GM18858 (cell line): ENCODE measurements around the gene SOHLH1.

ENCODE experiments used
- ATAC-seq: cut with Tn5 transposase; IDR thresholded peaks from one replicate; pipeline ENCODE4 v1.9.1; 2021; ENCODE audit not compliant: unreplicated experiment

The SOHLH1 gene, protein sequence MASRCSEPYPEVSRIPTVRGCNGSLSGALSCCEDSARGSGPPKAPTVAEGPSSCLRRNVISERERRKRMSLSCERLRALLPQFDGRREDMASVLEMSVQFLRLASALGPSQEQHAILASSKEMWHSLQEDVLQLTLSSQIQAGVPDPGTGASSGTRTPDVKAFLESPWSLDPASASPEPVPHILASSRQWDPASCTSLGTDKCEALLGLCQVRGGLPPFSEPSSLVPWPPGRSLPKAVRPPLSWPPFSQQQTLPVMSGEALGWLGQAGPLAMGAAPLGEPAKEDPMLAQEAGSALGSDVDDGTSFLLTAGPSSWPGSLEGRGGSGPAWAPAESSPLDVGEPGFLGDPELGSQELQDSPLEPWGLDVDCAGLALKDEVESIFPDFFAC

DNA sequence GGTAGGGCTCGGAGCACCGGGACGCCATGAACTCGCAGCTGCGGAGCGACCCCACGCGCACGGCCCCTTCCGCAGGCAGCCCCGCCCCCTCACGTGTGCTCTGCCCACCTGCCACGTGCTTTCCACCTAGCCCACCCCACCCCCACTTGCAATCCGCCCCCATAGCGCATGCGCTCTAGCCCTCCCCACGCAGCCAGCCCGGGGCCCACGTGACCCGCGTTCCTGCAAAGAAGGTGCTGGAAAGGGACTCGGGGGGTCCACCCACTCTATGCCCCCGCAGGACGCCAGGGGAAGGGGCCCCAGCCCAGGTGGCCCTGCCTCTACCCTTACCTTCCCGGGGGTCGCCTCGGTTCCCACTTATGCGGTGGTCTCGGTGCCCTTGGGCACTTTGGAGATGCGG, at the start of gene SOHLH1:
Gene SOHLH1 (minus strand): TSS at position 42 of the 400 bp plus-strand sequence. CDS start 14 bp downstream, at position 28.
- ATAC-seq = no peak

DNA sequence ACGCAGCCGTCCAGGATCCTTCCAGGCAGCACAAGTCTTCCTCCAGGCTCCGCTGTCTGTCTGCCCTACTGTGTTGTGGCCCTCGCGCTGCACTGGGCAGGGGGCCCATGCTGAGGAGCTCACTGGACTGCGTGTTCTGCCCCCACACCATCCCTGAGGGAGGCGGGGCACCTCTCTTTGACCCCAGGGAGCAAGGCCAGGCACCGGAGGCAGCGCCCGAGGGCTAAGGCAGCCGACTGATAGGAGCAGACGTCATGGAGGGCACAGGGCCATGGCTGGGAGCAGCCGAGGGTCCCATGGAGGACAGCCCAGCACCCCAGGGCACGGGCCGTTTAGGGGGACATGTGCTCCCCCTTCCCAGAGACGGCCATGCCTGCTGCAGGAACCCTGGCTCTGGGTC, 49.4 kb upstream of the SOHLH1 start:
- no peak for ATAC-seq

DNA sequence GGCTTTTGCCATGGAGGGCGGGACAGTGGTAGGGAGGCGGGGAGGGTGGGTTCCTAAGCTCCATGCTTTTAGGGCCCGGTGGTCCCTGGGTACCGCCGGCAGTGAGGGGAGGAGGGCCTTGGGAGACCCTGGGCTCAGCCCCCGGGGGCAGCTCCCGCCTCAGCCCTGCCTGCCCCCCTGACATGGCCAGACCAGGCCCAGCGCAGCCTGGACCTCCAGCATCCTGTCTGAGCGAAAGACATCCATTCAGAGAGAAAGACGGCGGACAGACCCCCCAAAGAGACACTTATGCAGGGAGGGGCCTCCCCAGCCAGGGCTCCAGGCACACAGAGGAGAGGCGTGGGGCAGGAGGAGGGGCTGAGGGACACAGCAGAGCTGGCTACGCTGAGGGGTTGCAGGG, 48.0 kb upstream of the SOHLH1 start:
- ATAC-seq = no peak

DNA sequence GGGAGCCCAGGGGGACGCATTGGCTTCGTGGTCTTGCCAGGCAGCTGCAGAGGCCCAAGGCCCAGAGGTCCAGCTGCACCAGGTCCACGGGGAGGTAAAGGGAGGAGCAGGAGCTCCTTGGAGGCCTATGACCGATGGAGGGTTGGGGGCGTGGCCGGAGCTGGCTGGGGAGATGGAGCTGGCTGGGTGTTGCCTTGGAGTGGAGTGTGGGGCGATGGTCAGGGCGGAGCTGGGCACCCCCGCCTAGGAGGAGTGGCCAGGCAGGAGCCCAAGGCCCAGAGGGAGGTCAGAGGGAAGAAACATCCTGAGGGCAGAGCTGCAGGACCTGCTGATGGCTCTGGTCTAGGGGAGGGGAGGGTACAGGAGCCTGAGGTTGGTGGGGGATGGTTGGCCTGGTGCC, 47.3 kb upstream of the SOHLH1 start:
- no peak for ATAC-seq

DNA sequence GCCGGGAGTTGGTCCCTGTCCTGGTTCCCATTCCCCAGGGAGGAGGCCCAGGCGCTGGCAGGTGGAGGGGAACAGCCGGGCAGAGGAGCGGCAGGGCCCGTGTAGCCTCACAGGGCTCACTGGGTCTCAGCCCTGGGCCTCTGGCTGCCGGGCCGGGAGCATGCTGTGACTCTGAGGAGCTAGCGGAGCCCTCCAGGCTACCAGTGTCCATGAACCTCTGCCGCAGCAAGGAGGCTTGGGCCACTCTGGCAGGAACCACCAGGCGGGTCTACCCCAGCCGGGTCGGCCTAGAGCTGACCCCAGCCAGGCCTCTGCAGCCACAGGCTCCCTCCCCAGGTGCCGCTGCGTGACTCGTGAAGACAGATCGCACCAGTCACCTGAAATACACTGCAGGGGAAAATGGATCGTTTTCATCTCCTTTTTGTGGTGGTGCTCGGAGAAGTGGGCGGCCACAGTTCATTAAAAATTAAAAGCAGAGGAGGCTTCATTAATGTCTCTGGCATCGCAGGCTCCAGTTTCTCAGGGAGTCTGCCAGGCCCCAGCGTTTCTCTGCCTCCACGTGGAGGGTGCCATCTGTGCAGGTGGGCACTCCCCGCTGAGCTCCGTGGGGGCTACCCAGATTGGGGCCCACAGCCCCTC, 46.5 kb upstream of the SOHLH1 start:
- no peak for ATAC-seq

DNA sequence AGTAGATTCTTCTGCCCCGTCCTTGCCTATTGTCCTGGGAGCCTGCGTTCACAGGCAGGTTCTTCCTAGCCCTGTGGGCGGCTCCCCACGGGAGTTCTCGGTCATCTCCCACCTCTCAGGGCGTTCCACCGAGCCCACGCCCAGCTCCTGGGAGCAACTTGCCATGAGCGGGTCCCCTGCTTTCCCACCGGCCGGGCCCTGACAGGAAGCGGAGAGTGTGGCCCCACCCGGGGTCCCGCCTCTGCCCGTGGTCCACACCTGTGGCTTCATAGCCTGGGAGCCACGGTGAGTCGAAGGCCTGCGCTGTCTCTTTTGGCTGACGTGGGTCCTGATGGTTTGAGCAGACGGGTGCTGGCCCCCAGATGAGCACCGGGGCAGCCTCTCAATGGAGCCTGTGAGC, 45.9 kb upstream of the SOHLH1 start:
- ATAC-seq = no peak

DNA sequence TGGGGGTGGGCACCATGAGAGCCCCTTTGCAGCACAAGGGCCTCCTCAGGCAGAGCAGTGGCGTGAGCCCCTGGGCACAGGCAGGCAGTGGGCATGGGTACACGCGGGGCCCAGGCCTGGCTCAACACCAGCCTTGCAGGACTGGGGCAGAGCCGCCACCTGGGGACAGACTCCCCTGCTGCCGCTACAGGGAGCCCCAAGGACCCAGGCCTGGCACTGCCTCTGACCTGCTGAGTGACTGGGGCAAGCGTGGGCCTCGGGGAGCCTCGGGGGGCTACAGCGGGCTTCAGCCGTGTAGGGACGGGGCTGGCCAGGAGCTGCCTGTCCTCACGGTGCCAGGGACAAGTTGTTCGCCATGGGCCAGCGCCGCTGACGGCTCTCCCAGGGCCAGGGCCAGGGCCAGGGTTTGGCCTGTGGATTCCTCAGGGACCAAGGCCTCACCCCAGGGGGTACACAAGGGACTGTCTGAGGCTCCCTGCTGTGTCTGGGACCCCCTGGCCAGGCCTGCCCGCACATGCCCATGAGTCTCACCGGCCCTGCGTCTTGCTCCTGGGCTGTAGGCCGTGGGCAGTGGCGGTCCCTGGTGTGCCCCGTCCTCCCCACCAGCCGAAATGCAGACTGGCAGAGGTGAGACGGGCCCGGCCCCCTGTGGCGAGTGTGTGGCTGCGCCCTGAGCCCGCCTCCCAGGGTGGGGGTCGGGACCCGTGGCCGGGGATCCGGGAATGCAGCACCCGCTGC, 45.2 kb upstream of the SOHLH1 start:
- ATAC-seq = no peak

DNA sequence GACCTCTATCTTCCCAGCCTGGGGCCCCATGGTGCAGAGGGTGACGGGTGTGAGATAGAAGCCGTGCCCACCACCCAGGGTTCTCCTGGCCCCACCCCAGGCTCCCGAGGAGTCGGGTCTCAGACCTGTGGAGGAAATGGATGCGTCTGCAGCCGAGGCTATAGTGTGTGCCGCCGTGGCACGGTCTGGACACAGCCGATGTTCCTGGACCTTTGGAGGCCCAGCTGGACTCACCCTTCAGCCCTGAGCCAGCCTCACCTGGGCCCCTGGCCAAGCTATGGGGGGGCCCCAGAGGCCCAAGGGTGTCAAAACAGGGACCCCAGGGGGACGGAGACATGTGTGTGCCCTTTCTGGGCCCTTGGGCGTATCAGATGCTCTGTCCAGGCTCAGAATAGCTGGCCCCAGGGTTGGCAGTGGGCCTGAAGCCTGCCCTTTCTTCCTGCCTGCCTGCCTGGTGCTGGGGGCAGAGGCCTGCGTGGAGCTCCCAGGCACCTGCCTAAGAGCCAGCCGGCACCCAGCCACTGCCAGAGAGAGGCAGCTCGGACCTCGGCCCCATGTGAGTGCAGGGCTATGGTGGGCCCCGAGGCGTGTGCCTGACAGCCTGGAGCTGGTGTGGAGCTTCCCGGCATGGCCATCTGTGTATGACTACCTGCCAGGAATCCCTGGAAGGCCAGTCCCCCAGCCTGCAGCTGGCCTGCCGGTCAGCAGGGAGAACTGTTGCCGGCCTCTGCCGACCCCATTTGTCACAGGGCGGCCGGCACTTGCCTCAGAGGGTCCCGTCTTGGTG, 44.5 kb upstream of the SOHLH1 start:
- no peak for ATAC-seq

DNA sequence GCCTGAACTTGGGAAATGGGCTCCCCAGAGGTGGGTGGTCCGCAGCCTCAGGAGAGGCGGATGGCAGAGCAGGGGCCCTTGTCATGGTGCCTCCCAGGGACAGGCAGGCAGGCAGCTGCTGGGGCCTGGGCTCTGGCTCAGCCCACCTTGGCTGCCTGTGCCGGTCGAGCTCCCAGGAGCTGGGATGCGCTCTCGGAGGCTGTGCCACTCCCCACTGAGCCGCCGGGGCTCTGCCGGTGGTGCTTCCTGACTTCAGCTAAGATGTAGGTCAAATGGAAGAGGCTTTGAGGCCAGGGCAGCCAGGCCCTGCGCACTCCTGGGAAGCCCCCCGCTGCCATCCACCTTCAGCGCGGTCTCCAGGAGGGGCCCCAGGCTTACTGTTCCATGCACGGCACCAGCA, 43.7 kb upstream of the SOHLH1 start:
- ATAC-seq = no peak

DNA sequence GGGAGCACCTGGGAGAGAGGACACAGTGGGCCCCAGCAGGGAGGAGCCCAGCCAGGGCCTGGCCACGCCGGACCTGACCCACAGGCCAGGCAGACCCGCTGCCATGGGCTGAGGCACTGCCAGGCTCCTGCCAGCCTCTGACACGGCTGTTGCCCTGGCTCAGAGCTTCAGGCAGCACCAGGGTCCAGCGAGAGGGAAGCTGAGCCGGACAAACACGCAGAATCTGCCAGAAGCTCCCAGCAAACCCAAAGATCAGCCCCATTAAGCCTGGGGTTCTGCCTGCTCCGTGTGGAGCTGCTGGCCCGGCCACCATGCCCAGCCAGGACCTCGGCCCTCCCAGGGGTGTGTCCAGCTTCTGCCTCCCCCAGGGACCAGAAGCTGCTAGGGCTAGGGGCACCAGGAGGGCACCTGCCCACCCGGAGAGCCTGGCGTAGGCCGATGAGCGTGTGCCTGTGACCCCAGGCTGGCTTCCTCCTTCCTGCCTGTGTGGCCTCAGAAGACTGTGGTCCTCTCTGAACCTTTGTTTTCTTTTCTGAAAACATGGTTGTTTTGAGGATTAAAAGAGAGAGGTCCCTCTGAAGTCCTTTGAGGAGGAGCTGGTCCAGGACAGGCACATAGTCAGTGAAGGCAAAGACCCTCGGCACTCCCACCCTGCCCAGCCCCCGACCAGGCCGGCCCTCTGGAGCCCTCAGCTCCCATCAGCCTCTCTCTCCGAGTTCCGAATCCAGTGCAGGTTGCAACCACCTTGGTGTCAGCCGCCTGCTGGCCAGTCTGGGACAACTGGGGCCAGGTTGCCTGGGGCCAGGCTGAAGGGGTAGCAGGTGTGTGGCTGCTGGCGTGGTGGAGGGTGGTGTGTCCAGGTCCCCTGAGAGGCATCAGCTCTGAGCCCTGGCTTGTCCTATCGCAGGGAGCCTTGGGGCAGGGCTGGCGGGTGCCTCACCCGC, 42.3 kb upstream of the SOHLH1 start:
- ATAC-seq = no peak

DNA sequence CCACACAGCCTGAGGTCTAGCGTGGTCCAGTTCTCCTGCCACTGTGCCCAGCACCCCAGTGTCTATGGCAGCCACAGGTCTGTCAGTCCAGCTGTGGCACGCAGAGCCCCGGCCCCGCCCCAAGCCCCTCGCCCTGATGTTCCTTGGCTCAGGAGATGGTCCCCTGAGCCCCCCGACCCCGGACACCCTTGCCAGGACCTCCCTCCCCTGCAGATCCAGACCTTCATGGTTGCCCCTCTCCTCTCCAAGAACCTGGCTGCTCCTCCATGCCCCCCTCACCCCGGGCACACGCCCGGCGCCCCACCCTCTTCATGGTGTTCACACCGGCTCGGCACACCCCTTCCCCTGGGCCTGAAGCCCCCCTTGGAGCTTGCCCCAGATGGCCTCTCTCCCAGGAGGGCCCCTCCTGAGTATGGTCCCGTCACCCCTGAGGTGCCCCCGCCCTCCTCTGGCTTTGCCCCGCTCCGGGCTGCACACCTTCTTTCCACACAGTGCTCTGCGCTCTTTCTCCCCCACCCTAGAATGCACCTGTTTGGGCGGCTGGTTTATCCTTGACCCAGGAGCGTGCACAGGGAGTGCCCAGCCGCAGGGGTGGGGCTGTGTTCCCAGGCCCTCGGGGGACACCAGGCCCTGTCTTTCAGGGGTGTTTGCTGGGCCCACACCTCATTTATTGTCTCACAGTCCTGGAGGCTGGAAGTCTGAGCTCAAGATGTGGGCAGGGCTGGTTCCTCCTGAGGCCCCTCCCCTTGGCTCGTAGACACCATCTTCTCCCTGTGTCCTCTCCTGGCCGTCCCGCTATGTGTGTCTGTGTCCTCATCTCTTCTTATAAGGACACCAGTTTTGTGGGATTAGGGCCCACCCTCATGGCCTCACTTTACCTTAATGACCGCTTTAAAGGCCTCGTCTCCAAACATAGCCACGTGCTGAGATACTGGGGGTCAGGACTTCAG, 40.3 kb upstream of the SOHLH1 start:
- ATAC-seq = no peak

DNA sequence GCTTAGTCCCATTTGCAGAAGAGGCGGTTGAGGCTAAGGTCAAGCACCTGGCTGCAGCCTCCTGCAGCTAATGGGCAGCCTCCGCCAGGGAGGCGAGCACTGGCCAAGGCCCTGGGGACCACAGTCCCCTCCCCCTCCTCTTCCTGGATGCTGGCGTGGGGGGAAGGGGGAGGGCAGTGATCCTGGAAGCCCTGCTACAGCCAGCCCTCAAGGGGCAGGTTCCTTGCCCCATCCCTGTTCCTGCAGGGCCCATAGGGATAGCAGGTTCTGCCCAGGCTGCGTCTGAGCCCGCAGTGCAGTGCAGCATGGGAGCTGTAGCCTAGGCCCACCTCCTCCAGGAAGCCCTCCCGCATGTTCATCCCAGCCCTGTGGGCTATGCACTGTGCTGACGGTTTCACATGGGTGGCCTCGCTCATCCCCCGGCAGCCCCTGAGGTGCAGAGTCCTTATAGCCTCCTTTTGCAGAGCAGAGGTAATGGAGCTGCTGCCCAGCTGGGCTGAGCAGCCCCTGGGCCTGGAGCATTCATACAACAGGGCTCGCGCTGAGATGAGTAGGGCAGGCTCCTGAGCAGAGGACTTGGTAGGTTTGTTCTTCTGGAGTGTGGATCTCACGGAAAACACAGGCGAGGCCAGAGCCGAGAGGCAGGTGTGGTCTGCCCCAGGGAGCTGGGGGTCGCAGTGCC, 38.7 kb upstream of the SOHLH1 start:
- no peak for ATAC-seq

DNA sequence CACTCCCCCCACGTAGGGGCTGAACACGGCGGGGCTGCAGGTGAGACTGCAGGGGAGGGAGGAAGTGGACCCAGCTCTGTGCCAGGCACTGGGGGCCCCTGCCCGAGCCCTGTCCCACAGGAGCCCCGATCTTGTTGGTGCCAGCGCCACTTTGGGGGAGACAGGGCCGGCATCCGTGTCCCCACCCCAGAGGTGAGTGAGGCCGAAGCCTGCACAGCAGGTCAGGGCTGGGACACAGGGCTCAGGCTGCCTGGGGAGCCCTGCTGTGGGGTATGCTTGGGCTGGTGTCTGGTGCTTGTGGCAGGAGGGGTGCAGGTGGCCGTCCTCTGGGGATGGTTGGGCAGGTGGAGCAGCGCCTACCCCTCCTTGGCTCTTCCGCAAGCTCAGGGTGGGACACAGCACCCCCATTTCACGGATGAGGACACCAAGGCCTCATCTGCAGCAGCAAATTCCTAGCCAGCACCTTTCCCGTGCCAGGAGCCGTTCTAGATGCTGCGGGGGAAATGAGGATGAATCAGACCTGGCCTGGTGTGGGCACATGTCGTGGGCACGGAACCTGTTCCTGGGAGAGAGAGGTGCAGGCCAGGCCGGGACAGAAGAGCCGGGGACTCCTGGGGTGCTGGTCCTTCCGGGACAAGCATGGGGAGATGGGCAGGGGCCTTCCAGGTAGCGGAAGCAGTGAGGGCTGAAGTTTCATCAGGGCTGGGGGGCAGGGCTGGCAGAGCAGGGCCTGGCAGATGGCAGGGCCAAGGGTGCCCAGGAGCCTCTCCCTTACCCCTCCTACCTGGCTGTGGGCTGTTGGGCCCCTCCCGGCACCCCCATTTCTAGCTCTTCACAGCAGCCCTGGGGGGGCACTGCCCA, 37.9 kb upstream of the SOHLH1 start:
- no peak for ATAC-seq

DNA sequence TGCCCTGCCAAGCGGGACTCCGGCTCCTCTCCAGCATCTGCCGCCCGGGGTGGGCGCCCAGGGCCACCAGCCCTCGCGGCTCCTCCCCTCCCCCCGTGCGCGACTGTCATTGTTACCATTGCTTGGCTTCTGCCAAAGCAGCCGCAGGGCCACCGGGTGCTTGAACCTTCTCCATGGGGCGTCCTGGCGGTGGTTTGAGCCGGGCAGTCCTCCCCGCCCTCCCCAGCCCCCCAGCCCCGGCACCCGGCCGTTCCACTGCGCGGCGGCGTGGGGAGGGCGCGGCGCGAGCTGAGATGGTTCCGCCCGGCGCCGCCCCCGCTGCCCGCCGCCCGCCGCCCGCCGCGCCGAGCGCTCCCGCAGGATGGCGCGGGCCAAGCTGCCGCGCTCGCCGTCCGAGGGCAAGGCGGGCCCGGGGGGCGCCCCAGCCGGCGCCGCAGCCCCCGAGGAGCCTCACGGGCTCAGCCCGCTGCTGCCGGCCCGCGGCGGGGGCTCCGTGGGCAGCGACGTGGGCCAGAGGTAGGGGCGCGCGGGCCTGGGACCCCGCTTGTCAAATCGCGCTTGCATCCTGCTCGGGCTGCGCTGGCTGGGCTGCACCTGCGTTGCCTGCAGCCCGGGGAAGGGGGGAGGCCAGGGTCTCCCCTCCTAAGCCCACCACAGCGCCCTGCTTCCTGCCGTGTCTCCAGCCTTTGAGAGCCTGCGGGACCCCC, 37.1 kb upstream of the SOHLH1 start:
- no peak for ATAC-seq

DNA sequence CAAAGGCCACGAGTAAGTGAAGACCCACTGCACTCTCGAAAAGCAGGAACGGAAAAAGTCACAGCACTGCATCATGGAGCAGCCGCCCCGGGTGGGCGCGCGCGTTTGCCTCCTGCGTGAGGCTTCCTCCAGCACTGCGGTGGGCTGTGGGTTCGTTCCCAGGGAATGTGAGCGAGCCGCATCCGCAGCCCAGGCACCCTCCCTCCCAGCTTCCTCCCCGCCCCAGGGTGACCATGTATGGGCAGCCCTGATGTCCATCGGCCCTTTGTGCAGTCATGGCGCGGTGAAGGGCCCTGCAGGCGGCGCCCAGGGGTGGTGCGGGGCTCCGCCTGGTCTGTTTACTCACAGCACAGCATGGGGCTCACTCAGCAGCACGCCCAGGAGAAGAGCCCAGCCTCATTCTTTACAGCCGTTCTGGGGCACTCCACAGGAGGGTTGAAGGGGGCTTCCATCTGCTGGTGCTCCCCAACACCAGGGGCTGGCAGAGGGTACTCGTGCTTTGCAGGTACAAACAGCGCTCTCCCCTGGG, 35.4 kb upstream of the SOHLH1 start:
- no peak for ATAC-seq

DNA sequence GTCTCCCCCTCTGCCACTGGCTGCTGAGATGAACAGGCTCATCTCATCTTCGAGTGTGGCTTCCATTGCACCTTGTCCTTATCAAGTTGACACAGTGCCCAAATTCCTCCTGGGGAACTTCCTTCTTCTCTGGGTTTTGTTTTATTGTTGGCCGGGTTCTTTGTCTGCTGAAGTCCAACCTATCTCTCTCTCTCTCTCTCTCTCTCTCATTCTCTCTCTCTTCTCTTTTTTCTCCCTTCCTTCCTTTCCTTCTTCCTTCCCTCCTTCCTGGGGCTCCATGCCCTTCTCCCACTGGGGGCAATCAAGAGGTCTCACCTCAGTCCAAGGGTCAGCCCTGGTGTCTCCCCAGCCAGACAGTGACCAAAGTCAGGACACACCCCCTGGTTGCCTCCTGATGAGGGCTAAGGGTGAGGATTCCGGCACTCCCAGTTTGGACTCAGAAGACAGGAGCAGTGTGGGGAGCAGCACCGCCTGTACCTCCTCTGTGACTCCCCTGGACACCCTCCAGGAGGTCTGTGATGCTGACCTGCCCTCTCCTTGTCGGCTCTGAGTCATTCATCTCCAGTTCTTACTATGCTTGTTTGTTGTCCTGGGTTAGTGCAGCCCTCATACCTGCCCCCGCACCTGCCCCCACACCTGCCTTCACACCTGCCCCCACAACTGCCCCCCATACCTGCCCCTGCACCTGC, 33.4 kb upstream of the SOHLH1 start:
- ATAC-seq = no peak
